Muscle layer of duodenum (tissue), 2 donors: ENCODE data around the gene PBX2.

Experiments used
- H3K27ac ChIP-seq: one replicate; pipeline ENCODE4 v1.7.0; 2013; ENCODE audit warnings: mild to moderate bottlenecking, low read length
- H3K27me3 ChIP-seq: one replicate; pipeline ENCODE4 v1.7.0; 2013; ENCODE audit warnings: low read depth, mild to moderate bottlenecking, control low read depth, low read length
- H3K36me3 ChIP-seq, 2 donors: one replicate each; pipeline ENCODE4 v1.7.0; 2013; ENCODE audit warnings: low read length in 2 of 2, control low read depth in 1 of 2, mild to moderate bottlenecking in 1 of 2; ENCODE audit not compliant: insufficient read depth in 2 of 2, control insufficient read depth in 1 of 2
- H3K4me1 ChIP-seq, 2 donors: one replicate each; pipeline ENCODE4 v1.7.0; 2013; ENCODE audit warnings: low read length in 2 of 2, mild to moderate bottlenecking in 2 of 2, control low read depth in 1 of 2, moderate library complexity in 1 of 2; ENCODE audit not compliant: insufficient read depth in 2 of 2, control insufficient read depth in 1 of 2
- H3K4me3 ChIP-seq, 2 donors: one replicate each; pipeline ENCODE4 v1.7.0; 2013; ENCODE audit warnings: low read length in 2 of 2, low read depth in 1 of 2, mild to moderate bottlenecking in 1 of 2
- H3K9me3 ChIP-seq, 2 donors: one replicate each; pipeline ENCODE4 v1.7.0; 2013; ENCODE audit warnings: low read length in 2 of 2, control low read depth in 1 of 2, mild to moderate bottlenecking in 1 of 2; ENCODE audit not compliant: control insufficient read depth in 1 of 2
- donor health status: healthy.

The PBX2 gene

DNA sequence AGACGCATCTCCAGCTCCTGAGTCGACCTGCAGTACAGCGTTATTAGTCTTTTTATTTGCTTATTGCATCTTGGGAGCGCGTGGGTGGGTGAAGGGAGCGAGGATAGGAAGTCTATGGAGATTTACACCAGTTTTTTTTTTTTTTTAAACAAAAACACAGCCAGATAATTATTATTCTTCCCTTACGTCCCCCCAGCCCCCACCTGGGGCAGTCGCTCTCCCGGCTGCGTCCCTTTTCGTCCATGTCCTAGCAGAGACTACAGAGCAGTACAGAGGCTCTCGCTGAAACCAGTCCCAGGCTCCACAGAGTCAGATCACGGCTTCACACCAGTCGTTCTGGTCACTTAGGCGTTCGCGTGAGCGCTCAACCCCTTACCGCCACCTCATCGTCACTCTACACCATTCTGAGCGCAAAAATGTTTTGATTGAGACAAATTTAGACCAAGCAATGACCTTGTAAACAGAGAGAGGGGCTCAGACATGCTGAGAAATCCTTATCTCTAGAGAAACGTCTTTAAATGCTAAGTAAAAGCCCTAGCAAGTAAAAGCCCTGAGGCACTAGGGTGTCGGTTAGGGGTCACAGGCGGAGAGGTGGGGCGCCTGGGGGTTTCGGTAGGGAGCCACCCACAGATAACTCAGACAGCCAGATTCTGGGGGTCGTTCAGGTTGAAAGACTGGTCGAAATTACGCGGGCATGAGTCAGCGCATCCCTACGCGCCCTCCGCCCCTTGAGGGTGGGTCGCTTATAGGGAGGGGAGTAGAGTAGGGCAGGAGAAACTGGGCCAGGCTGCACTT lies 37.0 kb downstream of the PBX2 start:
- peaks cover 2% of the 10 kb centered on the region for H3K27me3 ChIP-seq
- H3K4me3 ChIP-seq: peak overlapping the region; percentile 86 to 93
- peaks cover 12 to 27% of the 10 kb centered on the region in 2 donors for H3K36me3 ChIP-seq
- peak overlapping the region; percentile 82 for H3K27ac ChIP-seq
- H3K4me1 ChIP-seq: peaks cover 6 to 48% of the 10 kb centered on the region in 2 donors
- H3K9me3 ChIP-seq: no peaks in the 10 kb centered on the region

DNA sequence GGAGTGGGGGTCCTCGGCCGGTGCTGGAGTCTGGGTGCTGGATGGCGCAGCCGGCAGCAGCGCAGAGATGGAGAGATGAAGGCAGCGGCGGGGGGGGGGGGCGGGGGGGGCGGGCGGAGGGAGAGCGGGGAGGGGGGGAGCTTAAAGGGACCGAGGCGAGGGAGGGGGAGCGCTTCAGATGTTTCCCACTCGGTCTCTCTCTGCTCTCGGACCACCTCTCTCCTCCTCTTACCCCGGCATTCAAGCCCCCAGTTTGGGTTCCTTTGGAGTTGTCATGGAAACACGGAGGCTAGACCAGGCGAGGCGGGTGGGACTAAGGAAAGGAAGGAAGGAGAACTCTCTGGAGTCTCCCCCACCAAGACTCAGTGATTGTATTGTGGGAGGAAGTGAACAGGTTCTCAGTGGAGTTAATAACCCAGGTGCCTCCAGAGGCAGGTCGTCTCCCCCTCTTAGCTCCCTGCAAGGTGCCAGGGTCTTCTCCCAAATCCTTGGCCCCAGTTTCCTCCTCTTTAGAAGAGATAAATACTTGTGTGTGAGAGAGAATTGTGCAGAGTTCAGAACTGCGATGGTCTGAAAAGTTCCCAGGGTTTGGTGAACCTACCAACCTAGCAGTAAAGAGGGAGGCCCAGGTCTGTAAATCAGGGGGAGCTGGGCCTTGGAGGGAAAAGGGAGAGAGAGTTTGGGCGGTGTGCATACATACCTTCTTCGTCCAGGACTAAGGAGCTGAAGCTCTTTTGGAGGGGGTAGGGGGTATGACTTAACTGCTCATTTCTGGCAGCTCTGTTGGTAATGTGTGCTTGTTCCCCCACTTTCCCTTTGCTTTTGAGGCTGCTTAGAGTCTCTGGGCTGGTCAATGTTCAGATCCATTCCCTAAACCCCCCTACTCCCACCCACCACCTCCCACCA lies 37.9 kb downstream of the PBX2 start, which contains the start of gene PRRT1:
Gene PRRT1 (minus strand): TSS at position 77 of the 906 bp plus-strand sequence. CDS start 112 bp downstream, outside the sequence.
- peak within 1 kb of the TSS; percentile 82 for H3K27ac ChIP-seq
- peaks cover 5 to 18% of the 10 kb centered on the region in 2 donors for H3K36me3 ChIP-seq
- H3K27me3 ChIP-seq: peaks cover 3% of the 10 kb centered on the region
- H3K4me1 ChIP-seq: peaks cover 6 to 48% of the 10 kb centered on the region in 2 donors
- H3K4me3 ChIP-seq: peak within 1 kb of the TSS; percentile 86 to 93
- H3K9me3 ChIP-seq: no peaks in the 10 kb centered on the region

DNA sequence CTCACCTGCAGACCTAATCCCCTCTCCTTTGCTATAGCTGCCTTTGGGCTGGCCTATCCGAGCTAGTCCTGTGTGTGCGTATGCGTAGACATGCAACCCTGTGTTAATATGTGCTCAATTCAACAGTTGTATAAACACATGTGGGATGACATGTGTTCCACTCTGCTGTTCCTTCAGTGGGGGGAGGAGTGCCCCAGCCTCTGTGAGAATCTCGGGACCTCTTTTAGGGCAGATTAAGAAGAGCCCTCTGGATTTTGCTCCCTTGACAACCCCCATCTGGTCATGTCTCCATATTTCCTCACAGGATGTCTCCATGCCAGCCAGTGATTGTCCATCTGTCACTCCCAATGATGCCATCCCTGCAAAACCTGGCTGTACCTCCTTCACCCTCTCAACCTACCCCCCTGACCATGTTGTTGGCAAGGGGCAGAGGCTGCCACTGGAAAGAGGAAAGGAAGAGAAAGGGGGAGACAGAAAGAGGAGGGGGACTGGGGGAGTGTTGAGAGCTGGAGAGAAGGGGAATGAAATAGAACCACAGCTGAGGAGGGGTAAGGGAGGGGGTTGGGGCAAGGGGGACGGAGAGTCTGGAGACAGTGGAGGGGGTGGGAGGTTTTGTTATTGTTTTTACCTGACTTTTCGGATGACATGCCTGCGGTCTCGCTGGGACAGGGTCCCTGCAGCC lies 38.7 kb downstream of the PBX2 start:
- Histone ChIP-seq H3K27ac (no peak overlapping the region), H3K36me3 (peaks cover 2 to 10% of the 10 kb centered on the region in 2 donors), H3K4me1 (peaks cover 6 to 48% of the 10 kb centered on the region in 2 donors), H3K4me3 (peak overlapping the region; percentile 68 to 93), H3K27me3 (peaks cover 3% of the 10 kb centered on the region), H3K9me3 (no peaks in the 10 kb centered on the region)

DNA sequence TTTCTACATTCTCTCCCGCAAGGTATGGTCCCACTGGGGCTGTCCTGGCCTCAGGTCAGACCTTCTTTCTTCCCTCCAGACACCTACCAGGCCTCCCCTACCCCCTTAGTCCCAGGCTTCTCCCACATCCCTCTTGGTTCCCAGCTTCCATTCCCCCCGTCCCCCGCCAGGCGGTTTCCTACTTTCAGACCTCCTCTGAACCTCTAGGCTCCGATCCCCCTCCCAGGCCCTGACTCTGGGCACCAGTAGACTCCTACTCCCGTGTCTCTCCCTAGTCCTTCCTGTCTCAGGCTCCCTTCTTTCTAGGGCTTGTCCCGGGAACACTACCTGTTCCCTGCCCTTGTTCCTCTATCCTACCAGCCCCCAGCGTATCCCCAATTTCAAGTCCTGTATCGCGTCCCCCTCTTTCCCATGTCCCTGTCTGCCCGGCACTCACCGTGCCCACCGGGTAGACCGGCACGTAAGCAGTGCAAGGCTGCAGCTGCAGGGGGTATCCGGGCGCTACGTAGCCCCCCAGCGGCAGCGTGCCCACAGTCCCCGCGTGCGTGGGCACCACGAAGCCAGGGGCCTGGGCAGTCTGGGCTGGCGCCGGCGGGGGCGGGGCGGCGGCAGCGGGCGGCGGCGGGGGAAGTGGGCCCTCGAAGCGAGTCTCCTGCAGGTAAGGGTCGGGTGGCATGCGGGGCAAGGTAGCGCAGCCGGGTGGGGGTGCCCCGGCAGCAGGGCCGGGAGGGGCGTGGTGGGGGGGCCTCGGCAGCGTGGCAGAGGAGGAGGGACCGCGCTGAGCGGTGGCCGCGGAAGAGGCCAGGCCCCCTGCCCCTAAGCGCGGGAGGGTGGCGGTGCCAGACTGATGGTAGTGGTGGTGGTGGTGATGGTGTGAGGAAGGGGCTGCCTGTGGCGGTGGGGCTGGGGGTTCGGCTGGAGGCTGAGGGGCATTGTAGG lies 39.8 kb downstream of the PBX2 start:
- Histone ChIP-seq H3K36me3 (peaks cover 0 to 8% of the 10 kb centered on the region in 2 donors), H3K27ac (no peak overlapping the region), H3K27me3 (peaks cover 3% of the 10 kb centered on the region), H3K9me3 (no peaks in the 10 kb centered on the region), H3K4me3 (peak overlapping the region in 1 of 2 donors; percentile 93), H3K4me1 (peaks cover 6 to 40% of the 10 kb centered on the region in 2 donors)

DNA sequence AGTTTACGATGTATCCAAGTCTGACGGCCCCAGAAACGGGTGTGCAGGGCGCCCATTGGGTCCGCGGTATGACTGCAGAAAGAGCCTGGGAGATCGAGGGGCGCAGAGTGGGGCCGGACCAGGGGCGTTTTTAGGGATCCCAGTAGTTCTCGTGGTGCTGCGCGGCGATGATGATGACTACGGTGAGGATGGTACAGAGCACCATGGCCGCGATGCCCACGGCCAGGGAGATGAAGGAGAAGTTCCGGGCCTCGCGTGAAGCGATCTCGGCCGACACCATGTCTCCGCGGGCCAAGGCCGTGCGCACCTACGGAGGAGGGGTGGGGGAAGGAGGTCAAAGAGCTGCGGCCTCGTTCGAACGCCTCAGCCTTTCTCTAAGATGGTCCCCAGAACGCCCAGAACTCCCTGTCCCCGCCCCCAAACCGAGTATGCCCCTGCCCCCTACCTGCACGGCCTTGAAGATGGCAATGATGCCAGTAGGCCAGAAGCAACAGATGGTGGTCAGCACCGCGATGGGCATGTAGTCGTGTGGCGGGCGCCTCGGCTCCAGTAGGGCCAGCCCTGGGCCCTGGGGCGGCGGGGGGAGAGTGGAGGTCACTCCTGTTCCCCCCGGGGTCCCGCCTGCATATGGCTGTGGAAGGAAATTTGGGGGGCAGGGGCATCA lies 40.8 kb downstream of the PBX2 start:
- Histone ChIP-seq H3K27me3 (peaks cover 3% of the 10 kb centered on the region), H3K36me3 (peaks cover 0 to 8% of the 10 kb centered on the region in 2 donors), H3K9me3 (no peaks in the 10 kb centered on the region), H3K4me3 (no peak overlapping the region), H3K27ac (no peak overlapping the region), H3K4me1 (peaks cover 6 to 33% of the 10 kb centered on the region in 2 donors)

DNA sequence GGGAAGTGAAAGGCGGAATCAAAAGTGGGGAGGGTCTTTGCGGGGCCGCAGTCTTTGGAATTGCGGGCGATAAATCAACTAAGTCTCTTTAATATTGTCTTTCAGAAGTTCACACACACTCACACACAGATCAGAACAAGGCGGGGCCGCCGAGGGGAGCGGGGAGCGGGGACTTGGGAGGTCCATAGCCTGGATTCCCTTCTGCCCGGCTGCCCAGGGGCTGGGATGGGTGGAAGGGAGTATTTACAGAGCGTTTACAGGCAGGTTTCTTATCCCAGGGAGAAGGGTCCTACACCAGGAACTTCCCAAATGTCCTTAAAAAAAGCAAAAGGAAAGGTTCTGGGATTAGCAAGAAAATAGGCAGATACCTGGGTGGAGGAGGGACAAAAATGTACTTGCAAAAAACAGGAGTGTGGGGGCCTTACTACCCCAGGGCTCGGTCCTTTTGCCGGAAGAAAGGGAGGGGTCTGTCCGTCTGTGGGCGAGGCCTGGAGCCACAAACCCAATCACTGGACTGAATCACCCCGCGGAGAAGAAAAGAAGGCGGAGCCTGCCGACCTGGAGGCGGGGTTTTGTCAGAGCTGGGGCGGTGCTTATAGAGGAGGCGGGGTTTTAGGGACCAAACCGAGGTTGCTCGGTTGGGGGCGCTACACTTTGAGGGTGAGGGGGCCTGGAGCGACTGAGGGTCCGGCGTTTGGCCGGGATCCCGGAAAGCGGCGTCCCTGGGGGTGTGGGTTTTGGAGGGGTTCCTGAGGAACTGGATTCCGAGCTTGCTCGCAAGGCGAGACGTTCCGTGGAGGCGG lies 41.5 kb downstream of the PBX2 start:
- H3K27me3 ChIP-seq: peaks cover 3% of the 10 kb centered on the region
- no peaks in the 10 kb centered on the region for H3K9me3 ChIP-seq
- H3K4me3 ChIP-seq: peak overlapping the region in 1 of 2 donors; percentile 30
- no peak overlapping the region for H3K27ac ChIP-seq
- peaks cover 0 to 8% of the 10 kb centered on the region in 2 donors for H3K36me3 ChIP-seq
- H3K4me1 ChIP-seq: peaks cover 6 to 33% of the 10 kb centered on the region in 2 donors

DNA sequence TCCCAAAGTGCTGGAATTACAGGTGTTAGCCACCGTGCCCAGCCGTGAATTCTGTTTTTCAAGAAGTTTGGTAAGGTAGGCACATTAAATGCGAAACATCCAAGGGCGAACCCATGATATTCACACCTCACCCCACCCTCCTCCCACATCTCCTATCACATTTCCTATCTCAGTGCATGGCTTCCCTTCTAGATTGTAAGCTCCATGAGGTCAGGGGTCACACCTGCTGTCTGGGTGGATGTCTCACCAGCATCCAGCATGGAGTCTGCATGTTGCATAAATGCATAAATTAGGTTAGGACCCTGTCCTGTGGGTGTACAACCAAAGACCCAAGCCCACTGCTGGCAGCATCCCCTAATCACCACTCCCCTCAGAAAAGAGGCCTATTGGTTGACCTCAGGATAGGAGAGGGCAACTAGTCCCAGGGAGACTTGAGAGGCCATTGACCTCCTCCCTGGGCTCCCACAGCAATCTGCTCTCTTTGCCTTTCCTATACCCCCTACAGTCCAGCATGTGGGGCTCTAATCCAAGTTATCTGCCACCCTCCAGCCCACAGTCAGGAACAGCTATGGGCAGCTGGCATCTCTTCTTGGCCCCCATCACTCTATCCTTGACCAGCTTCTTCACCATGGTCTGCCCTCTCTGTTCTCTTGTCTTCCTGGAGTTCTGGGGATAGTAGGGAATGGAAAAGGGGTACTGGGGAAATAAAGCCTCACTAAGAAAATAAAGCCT lies 42.4 kb downstream of the PBX2 start:
- Histone ChIP-seq H3K4me3 (peak overlapping the region in 1 of 2 donors; percentile 30), H3K9me3 (no peaks in the 10 kb centered on the region), H3K27ac (no peak overlapping the region), H3K27me3 (peaks cover 3% of the 10 kb centered on the region), H3K36me3 (peaks cover 0 to 8% of the 10 kb centered on the region in 2 donors), H3K4me1 (peaks cover 6 to 24% of the 10 kb centered on the region in 2 donors)

DNA sequence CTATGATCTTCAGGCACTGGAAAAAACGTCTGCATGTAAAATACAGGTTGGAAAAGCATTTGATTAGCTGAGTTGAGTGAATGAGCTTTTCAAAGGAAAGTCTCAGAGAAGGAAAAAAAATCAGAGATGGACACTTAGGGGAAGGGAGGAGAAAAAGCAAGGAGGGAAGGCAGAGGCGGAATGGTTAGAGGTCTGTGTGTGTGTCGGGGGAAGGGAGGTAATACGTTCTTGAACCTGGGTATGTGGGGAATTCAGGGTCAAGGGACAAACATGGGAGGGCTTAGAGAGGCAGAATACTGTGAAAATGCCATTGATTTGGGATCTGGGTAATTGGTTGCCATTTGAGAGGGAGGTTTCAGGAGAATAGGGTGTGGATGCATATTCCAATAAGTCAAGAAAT lies 43.3 kb downstream of the PBX2 start:
- H3K9me3 ChIP-seq: no peaks in the 10 kb centered on the region
- H3K27me3 ChIP-seq: peaks cover 3% of the 10 kb centered on the region
- no peak overlapping the region for H3K27ac ChIP-seq
- H3K4me3 ChIP-seq: no peak overlapping the region
- H3K4me1 ChIP-seq: peaks cover 0 to 18% of the 10 kb centered on the region in 2 donors
- peaks cover 0 to 8% of the 10 kb centered on the region in 2 donors for H3K36me3 ChIP-seq

DNA sequence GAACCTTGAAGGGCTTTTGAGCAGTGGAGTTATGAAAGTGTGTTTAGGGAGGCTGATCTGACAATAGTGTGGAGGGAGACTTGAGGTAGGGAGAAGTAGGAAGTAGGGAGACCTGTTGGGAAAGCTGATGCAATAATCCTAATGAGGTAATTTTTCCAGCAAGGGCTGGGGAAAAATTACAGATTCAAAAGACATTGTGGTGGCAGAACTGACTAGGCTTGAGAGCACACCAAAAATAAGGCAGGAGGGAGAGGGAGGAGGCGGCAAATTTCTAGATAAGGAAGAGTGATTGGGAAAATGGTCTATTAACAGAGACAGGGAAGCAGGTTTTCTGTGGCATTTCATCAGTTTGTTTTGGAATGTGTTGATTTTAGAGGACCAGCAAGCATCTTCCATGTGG lies 43.7 kb downstream of the PBX2 start:
- Histone ChIP-seq H3K9me3 (no peaks in the 10 kb centered on the region), H3K27me3 (peaks cover 3% of the 10 kb centered on the region), H3K36me3 (peaks cover 0 to 8% of the 10 kb centered on the region in 2 donors), H3K27ac (no peak overlapping the region), H3K4me3 (no peak overlapping the region), H3K4me1 (peaks cover 0 to 15% of the 10 kb centered on the region in 2 donors)
